Choroid plexus epithelial cell (primary cell): ENCODE measurements around the gene SH3GL2.

Experiments used
- DNase-seq: peaks from one replicate; pipeline ENCODE4 v3.0.0-alpha.2; 2010; ENCODE audit warnings: low read depth
- H3K4me3 ChIP-seq: 2 replicates; pipeline ENCODE4 v1.5.1; 2011; ENCODE audit warnings: low read depth, mild to moderate bottlenecking, control low read depth, low read length, moderate library complexity
- CTCF ChIP-seq: conservative IDR thresholded peaks from 2 replicates; pipeline ENCODE4 v1.5.1; 2011; ENCODE audit warnings: low read depth, mild to moderate bottlenecking, control low read depth, inconsistent platforms, low read length, moderate library complexity

Gene SH3GL2

DNA sequence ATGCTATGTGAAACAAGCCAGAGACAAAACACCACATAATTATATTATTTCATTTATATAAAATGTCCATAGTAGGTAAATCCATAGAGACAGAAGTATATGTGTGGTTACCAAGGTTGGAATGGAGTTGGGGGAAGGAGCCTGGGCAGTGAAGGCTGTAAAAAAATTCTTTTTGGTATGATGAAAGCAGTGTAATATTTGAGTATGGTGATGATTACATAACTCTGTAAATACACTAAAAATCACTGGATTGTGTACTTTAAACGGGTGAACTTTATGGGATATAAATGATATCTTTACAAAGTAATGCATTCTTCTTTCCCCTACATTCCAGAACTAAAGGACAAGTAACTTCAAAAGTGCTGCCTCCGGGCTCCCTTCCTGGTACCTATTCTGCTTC lies 155.8 kb downstream of the SH3GL2 start:
- TF ChIP-seq CTCF, result no peak

DNA sequence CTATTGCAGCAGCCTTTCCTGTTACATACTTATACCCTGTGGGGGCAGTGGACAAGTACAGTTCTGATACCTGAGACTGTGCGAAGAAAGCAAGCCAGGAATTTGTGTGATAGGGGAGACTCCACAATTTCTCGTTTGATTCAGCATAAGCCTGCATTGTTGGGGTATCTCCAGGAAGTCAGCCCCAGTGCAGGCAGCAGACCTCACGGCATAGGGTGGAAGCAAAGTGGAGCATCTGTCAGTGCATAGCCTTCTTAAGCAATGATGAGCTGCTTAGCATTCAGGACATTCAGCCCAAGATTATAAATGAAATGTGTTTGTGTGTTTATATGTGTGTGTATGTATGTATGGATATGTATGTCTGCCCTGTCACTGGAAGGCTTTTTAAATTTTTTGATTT lies 157.0 kb downstream of the SH3GL2 start:
- H3K4me3 ChIP-seq, result no peak overlapping the region
- no peak for DNase-seq
- TF ChIP-seq CTCF, result no peak

More for the DNA sequence above, 155.8 kb downstream of the SH3GL2 start:
- no peak for DNase-seq
- no peak overlapping the region for H3K4me3 ChIP-seq

DNA sequence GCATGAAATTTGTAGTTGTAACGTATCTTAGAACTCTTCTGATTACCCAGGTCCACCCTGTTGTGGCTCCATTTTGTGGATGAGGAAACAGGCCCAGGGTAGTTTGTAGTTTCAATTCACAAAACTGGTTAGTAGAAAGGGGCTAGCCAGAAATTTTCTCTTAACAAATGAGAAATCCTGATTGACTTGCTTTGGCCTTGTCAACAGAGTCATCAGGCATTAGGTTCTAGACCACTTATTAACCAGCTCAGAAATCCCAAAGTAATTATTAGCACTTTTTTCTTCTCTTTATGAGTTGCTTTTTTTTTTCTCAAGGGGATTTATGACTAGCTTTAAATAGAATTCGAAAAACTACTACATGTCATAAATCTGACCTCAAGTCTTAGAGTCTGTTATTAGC lies 160.2 kb downstream of the SH3GL2 start:
- no peak overlapping the region for H3K4me3 ChIP-seq
- DNase-seq, result no peak
- TF ChIP-seq CTCF, result no peak

- DNase-seq, result no peak
- no peak overlapping the region for H3K4me3 ChIP-seq
- TF ChIP-seq CTCF, result no peak
Measured at GRCh38 chr9:17739736-17740135, 160.9 kb downstream of the SH3GL2 start.

DNA sequence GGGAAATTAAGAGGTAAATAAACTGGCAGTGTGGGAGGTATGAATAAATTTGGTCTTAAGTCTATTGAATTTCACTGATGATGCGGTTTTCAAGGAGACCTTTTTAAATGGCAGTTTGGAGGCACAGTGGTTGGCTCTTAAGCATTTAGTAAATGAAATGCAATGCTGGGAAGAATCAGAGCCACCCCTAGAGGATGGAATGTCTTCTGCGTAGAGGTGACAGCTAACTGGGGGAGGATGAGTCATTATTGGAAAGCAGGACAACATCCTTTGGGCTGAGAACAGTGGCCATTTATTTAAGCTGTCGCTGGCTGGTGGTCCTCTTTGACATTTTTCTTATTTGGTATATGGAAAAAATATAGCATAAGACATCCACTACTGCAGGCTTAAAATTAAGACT lies 163.2 kb downstream of the SH3GL2 start:
- H3K4me3 ChIP-seq, result no peak overlapping the region
- no peak for TF ChIP-seq CTCF
- no peak for DNase-seq

GRCh38 chr9:17744786-17745185 lies 165.9 kb downstream of the SH3GL2 start:
- H3K4me3 ChIP-seq, result no peak overlapping the region

More at GRCh38 chr9:17744786-17745185, 165.9 kb downstream of the SH3GL2 start:
- TF ChIP-seq CTCF, result no peak
- DNase-seq, result peak; percentile 18
